IMR-90 (cell line): ENCODE results near the gene EEPD1.

ENCODE experiments used
- CEBPB ChIP-seq: IDR thresholded peaks from 2 replicates; pipeline ENCODE4 v1.6.1; 2012; ENCODE audit warnings: low read depth, low read length, improper control_type of control experiment
- MAFK ChIP-seq: IDR thresholded peaks from 2 replicates; pipeline ENCODE4 v1.6.1; 2012; ENCODE audit warnings: low read depth, low read length, improper control_type of control experiment
- MAZ ChIP-seq: IDR thresholded peaks from 2 replicates; pipeline ENCODE4 v1.6.1; 2012; ENCODE audit warnings: low read depth, mild to moderate bottlenecking, low read length, improper control_type of control experiment, moderate library complexity, borderline replicate concordance
- MXI1 ChIP-seq: IDR thresholded peaks from 2 replicates; pipeline ENCODE4 v1.6.1; 2012; ENCODE audit warnings: low read depth, mild to moderate bottlenecking, low read length, moderate library complexity, borderline replicate concordance
- POLR2A ChIP-seq: IDR thresholded peaks from 2 replicates; pipeline ENCODE4 v1.6.1; 2012; ENCODE audit warnings: mild to moderate bottlenecking, low read depth, low read length
- RAD21 ChIP-seq: IDR thresholded peaks from 2 replicates; pipeline ENCODE4 v1.6.1; 2012; ENCODE audit warnings: low read length, improper control_type of control experiment
- RCOR1 ChIP-seq: IDR thresholded peaks from 2 replicates; pipeline ENCODE4 v1.6.1; 2012; ENCODE audit warnings: mild to moderate bottlenecking, low read length, improper control_type of control experiment; ENCODE audit not compliant: insufficient replicate concordance
- TF ChIP-seq, protein P1 (sequence below): conservative IDR thresholded peaks from 2 replicates; pipeline ENCODE4 v1.5.1; 2012; ENCODE audit warnings: mild to moderate bottlenecking, low read depth, low read length, improper control_type of control experiment
- TF ChIP-seq, protein P2 (sequence below): fragments of 150-350 bp; IDR thresholded peaks from 2 replicates; pipeline ENCODE4 v1.6.1; 2017; ENCODE audit warnings: mild to moderate bottlenecking, antibody characterized with exemption, low read length, low read depth
- TF ChIP-seq, protein P3 (sequence below): fragments of 150-350 bp; IDR thresholded peaks from 2 replicates; pipeline ENCODE4 v1.6.1; 2016; ENCODE audit warnings: low read depth, mild to moderate bottlenecking, low read length, moderate library complexity, borderline replicate concordance

DNA sequence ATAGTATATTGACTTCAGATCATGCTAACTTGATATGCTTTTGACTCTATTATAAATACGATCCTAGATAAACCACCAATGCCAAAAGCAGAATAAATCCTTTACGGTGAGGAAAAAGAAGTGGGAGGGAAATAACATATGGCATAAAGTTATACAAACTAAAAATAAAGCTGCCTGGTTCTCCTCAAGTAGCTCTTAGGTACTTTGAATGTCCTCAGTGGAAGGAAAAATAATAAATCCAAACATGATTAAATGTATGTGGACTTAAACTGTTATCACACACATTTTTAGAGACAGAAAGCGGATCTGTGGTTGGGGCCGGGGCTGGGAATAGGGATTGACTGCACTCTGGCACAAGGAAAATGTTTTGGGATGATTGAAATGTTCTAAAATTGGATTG lies 23.6 kb downstream of the EEPD1 start:
- TF ChIP-seq, protein P1, sequence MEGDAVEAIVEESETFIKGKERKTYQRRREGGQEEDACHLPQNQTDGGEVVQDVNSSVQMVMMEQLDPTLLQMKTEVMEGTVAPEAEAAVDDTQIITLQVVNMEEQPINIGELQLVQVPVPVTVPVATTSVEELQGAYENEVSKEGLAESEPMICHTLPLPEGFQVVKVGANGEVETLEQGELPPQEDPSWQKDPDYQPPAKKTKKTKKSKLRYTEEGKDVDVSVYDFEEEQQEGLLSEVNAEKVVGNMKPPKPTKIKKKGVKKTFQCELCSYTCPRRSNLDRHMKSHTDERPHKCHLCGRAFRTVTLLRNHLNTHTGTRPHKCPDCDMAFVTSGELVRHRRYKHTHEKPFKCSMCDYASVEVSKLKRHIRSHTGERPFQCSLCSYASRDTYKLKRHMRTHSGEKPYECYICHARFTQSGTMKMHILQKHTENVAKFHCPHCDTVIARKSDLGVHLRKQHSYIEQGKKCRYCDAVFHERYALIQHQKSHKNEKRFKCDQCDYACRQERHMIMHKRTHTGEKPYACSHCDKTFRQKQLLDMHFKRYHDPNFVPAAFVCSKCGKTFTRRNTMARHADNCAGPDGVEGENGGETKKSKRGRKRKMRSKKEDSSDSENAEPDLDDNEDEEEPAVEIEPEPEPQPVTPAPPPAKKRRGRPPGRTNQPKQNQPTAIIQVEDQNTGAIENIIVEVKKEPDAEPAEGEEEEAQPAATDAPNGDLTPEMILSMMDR, result no peak
- TF ChIP-seq POLR2A, result no peak
- no peak for TF ChIP-seq CEBPB
- no peak for TF ChIP-seq RAD21
- no peak for TF ChIP-seq MXI1
- TF ChIP-seq MAZ, result no peak
- TF ChIP-seq, protein P2, sequence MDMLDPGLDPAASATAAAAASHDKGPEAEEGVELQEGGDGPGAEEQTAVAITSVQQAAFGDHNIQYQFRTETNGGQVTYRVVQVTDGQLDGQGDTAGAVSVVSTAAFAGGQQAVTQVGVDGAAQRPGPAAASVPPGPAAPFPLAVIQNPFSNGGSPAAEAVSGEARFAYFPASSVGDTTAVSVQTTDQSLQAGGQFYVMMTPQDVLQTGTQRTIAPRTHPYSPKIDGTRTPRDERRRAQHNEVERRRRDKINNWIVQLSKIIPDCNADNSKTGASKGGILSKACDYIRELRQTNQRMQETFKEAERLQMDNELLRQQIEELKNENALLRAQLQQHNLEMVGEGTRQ, result no peak
- no peak for TF ChIP-seq RCOR1
- TF ChIP-seq, protein P3, sequence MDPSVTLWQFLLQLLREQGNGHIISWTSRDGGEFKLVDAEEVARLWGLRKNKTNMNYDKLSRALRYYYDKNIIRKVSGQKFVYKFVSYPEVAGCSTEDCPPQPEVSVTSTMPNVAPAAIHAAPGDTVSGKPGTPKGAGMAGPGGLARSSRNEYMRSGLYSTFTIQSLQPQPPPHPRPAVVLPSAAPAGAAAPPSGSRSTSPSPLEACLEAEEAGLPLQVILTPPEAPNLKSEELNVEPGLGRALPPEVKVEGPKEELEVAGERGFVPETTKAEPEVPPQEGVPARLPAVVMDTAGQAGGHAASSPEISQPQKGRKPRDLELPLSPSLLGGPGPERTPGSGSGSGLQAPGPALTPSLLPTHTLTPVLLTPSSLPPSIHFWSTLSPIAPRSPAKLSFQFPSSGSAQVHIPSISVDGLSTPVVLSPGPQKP, result no peak
- no peak for TF ChIP-seq MAFK
